NT2/D1 (cell line): ENCODE data around the gene ARHGAP28.
A peak's percentile ranks its signal among the peaks of the same experiment; 100 is the strongest.

Source experiments
- DNase-seq: peaks from one replicate; pipeline ENCODE4 v3.0.0-alpha.2; 2011; ENCODE audit warnings: low read depth, low spot score
- H3K27me3 ChIP-seq: 2 replicates; pipeline ENCODE4 v1.6.0; 2011; ENCODE audit warnings: mild to moderate bottlenecking; ENCODE audit not compliant: insufficient read length, insufficient read depth
- H3K36me3 ChIP-seq: 2 replicates; pipeline ENCODE4 v1.6.1; 2011; ENCODE audit warnings: mild to moderate bottlenecking, low read length, mixed read lengths; ENCODE audit not compliant: insufficient read depth, insufficient read length
- H3K4me1 ChIP-seq: 2 replicates; pipeline ENCODE4 v1.5.1; 2011; ENCODE audit not compliant: insufficient read depth, insufficient read length
- H3K4me3 ChIP-seq: 2 replicates; pipeline ENCODE4 v1.5.1; 2011; ENCODE audit warnings: low read depth; ENCODE audit not compliant: insufficient read length
- H3K9ac ChIP-seq: 2 replicates; pipeline ENCODE4 v1.6.0; 2011; ENCODE audit warnings: low read depth; ENCODE audit not compliant: insufficient read length
- H3K9me3 ChIP-seq: 2 replicates; pipeline ENCODE4 v1.5.1; 2011; ENCODE audit warnings: mild to moderate bottlenecking, low read length; ENCODE audit not compliant: insufficient read depth
- SUZ12 ChIP-seq: IDR thresholded peaks from 2 replicates; pipeline ENCODE4 v1.6.1; 2011; ENCODE audit not compliant: insufficient read length, insufficient read depth; ENCODE audit errors: extremely low read depth
- YY1 ChIP-seq: IDR thresholded peaks from 2 replicates; pipeline ENCODE4 v1.6.1; 2011; ENCODE audit not compliant: insufficient read length, insufficient read depth
- ZNF274 ChIP-seq: IDR thresholded peaks from 2 replicates; pipeline ENCODE4 v1.6.1; 2011; ENCODE audit warnings: mild to moderate bottlenecking, low read depth, low read length

Gene ARHGAP28

GRCh38 chr18:6729247-6730091, at the start of gene ARHGAP28:
Gene ARHGAP28, plus strand, starts transcription at chr18:6729716. Its CDS starts 106 bp downstream, at chr18:6729822.
- no peak for TF ChIP-seq SUZ12
- TF ChIP-seq YY1 = no peak
- no peak for TF ChIP-seq ZNF274
- Histone ChIP-seq H3K4me1 (no peaks in the 10 kb centered on the region), H3K36me3 (no peaks in the 10 kb centered on the region), H3K27me3 (no peaks in the 10 kb centered on the region), H3K4me3 (peak within 1 kb of the TSS; percentile 68), H3K9me3 (no peaks in the 10 kb centered on the region), H3K9ac (peak within 1 kb of the TSS; percentile 70)
- peak; percentile 83 for DNase-seq

GRCh38 chr18:6681331-6681875, 48.1 kb upstream of the ARHGAP28 start:
- H3K4me1 ChIP-seq = no peaks in the 10 kb centered on the region
- DNase-seq = no peak

GRCh38 chr18:6682437-6683111, 46.9 kb upstream of the ARHGAP28 start:
- TF ChIP-seq ZNF274 (no peak), YY1 (no peak), SUZ12 (no peak)
- Histone ChIP-seq H3K9ac (no peak overlapping the region), H3K27me3 (no peaks in the 10 kb centered on the region), H3K9me3 (no peaks in the 10 kb centered on the region), H3K4me3 (no peak overlapping the region), H3K36me3 (no peaks in the 10 kb centered on the region), H3K4me1 (no peaks in the 10 kb centered on the region)
- DNase-seq = no peak

More at GRCh38 chr18:6681331-6681875, 48.1 kb upstream of the ARHGAP28 start:
- Histone ChIP-seq H3K9me3 (no peaks in the 10 kb centered on the region), H3K4me3 (no peak overlapping the region), H3K36me3 (no peaks in the 10 kb centered on the region), H3K9ac (no peak overlapping the region), H3K27me3 (no peaks in the 10 kb centered on the region)
- TF ChIP-seq SUZ12 = no peak
- no peak for TF ChIP-seq YY1
- TF ChIP-seq ZNF274 = no peak

GRCh38 chr18:6683112-6683876, 46.2 kb upstream of the ARHGAP28 start:
- no peak for DNase-seq
- no peaks in the 10 kb centered on the region for H3K4me1 ChIP-seq
- H3K27me3 ChIP-seq = no peaks in the 10 kb centered on the region
- H3K36me3 ChIP-seq = no peaks in the 10 kb centered on the region
- no peak overlapping the region for H3K4me3 ChIP-seq
- H3K9me3 ChIP-seq = no peaks in the 10 kb centered on the region
- TF ChIP-seq ZNF274 = no peak
- TF ChIP-seq YY1 = no peak
- no peak for TF ChIP-seq SUZ12
- H3K9ac ChIP-seq = no peak overlapping the region

- H3K9ac ChIP-seq = no peak overlapping the region
- TF ChIP-seq YY1 (no peak), ZNF274 (no peak), SUZ12 (no peak)
- H3K9me3 ChIP-seq = no peaks in the 10 kb centered on the region
- no peak for DNase-seq
- no peak overlapping the region for H3K4me3 ChIP-seq
- no peaks in the 10 kb centered on the region for H3K27me3 ChIP-seq
- H3K36me3 ChIP-seq = no peaks in the 10 kb centered on the region
- H3K4me1 ChIP-seq = no peaks in the 10 kb centered on the region
Measured at GRCh38 chr18:6687676-6688075, 41.8 kb upstream of the ARHGAP28 start.

- Histone ChIP-seq H3K9ac (no peak overlapping the region), H3K4me1 (no peaks in the 10 kb centered on the region), H3K36me3 (no peaks in the 10 kb centered on the region), H3K27me3 (no peaks in the 10 kb centered on the region), H3K4me3 (no peak overlapping the region), H3K9me3 (no peaks in the 10 kb centered on the region)
- DNase-seq = no peak
- no peak for TF ChIP-seq ZNF274
- TF ChIP-seq YY1 = no peak
- TF ChIP-seq SUZ12 = no peak
Measured at GRCh38 chr18:6708890-6709289, 20.6 kb upstream of the ARHGAP28 start.
